ENCODE measurements around the gene LRBA.

The LRBA gene

DNA sequence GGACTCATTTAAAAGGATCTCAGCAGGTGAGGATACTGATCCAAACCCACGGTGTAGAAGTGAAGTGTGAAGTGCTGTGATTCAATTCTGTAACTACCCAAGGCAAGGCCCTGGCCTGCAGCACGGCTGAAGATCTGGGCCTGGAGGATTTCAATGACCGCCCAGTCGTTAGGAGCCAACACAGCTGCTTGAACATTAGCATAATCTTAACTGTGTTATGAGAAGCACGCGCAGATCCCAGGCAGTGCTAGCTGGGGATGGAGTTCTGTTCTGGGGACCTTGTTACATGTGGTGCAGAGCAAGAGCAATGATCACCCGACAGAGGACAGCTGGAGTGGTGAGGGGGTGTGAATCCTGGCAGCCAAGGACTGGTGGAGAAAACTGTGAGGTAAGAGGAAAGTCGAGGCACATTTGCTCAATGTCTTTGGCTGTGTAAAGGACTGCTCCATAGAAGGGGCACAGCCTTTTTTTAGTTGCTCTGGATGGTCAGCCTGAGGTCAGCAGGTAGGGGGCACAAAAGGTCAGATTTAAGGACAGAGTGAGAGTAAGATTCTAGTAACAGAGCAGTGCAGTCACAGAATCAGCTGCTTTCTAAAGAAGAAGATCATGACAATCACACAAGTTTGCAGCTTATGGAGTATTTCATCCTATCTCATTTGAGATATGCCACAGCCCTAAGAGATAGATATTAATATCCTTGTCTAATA lies 755.1 kb downstream of the LRBA start:
- DNase-seq (ENCODE audit: extremely low read depth in 1 of 2, low read depth in 1 of 2): no peak

- no peak for DNase-seq (ENCODE audit: extremely low read depth in 1 of 2, low read depth in 1 of 2)
Observed at GRCh38 chr4:150258569-150258968, 756.5 kb downstream of the LRBA start.

DNA sequence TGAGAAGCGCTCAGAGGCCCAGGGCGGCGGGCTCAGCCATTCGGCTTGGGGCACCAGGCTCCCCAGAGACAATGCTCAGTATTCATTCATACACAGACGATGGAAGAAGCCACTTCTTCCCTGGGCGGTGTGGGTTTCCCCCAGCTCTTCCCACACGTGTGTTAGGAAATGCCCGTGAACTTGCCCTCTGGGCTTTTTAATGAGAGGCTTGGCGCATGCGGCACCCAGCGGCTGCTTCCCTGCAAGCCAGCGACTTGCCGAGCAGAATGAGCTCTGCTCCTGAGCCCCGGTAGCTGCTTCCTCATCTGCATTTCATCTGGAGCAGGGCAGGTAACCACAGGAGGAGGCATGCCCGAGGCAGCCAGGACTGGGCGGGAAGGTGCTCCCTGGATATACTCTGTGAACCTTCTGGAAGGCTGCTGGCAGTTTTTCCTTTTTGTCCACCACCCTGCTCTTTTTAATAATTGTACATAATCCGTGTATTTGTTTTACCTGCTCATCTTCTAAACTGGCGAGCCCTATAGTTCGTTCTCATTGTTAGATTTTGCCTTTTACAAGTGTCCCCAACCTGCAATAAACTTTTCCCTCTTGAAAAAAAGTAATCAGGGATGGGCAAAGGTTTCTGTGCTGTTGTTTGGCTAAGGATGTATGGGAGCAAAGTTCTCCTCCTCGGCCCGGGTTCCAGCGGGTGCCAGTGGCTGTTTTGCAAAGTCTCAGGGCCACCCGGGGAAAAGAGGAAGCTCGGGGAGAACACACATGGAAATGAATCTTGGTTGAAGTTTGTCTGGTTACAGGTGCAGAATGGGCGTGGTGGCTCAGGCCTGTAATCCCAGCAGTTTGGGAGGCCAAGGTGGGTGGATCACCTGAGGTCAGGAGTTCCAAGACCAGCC lies 758.0 kb downstream of the LRBA start:
- no peak for DNase-seq (ENCODE audit: extremely low read depth in 1 of 2, low read depth in 1 of 2)

- DNase-seq (ENCODE audit: extremely low read depth in 1 of 2, low read depth in 1 of 2): no peak
Observed at GRCh38 chr4:150256225-150256620, 758.9 kb downstream of the LRBA start.

DNA sequence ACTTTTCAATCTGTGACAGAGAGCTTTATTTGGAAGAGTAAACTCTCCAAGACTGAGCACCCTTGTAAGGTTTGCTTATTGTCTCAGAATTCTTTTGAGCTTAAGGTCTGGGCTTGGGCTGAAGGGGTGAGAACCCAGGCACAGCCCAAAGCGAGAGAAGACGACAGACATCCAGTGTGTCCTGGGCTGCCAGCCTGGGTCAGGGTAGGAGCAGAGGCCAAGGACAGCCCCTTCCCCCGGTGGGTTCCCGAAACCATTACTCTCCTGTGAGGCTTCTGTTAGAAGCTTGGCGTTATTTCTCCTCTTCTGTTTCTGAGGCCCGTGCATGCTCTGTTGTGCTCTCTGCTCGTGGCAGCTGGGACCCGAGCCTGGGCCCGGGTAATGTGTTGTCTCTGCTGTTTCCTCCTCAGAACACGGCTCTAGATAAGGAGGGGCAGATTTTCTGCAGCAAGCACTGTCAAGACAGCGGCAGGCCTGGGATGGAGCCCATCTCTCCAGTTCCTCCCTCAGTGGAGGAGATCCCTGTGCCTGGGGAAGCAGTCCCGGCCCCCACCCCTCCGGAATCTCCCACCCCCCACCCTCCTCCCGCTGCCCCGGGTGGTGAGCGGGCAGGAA lies 759.4 kb downstream of the LRBA start:
- no peak for DNase-seq (ENCODE audit: extremely low read depth in 1 of 2, low read depth in 1 of 2)

DNA sequence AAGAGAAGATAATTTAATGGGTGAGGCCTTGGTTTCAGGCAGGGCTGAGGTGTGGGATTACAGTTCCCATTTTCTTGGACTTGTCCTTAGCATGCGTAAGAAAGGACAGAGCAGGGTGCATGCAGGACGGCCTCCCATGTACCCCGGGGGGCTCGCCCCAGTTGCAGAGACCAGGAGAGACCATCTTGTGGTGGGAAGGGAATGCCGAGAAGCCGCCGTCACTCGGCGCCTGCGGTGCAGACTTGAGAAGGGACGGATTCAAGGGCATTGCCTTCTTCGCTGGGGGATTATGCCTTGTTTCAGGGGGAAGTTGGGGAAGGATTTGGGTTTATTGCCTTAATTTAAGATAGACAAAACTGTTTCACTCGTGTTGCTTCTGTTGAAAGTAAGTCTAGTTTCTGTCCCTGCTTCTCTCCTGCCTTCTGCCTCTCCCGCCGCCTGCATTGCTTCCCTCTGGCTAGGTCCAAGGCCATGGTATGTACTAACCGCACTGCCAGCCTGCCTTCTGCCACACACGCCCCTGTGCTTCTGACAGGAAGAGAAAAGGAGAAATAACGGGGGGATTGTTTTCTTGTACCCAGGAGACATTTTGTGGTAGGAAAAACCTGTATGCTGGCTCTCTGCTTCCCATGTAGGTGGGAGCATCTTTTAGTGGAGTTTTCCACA lies 761.0 kb downstream of the LRBA start:
- no peak for DNase-seq (ENCODE audit: extremely low read depth in 1 of 2, low read depth in 1 of 2)

GRCh38 chr4:150253416-150253815 lies 761.7 kb downstream of the LRBA start:
- no peak for DNase-seq (ENCODE audit: extremely low read depth in 1 of 2, low read depth in 1 of 2)

- no peak for DNase-seq (ENCODE audit: extremely low read depth in 1 of 2, low read depth in 1 of 2)
Observed at GRCh38 chr4:150252741-150253140, 762.3 kb downstream of the LRBA start.

GRCh38 chr4:150252306-150252705 lies 762.8 kb downstream of the LRBA start:
- no peak for DNase-seq (ENCODE audit: extremely low read depth in 1 of 2, low read depth in 1 of 2)

GRCh38 chr4:150251752-150252190 lies 763.3 kb downstream of the LRBA start:
- no peak for DNase-seq (ENCODE audit: extremely low read depth in 1 of 2, low read depth in 1 of 2)

- no peak for DNase-seq (ENCODE audit: extremely low read depth in 1 of 2, low read depth in 1 of 2)
Observed at GRCh38 chr4:150250998-150251651, 764.0 kb downstream of the LRBA start.

- DNase-seq (ENCODE audit: extremely low read depth in 1 of 2, low read depth in 1 of 2): no peak
Observed at GRCh38 chr4:150250293-150250997, 764.6 kb downstream of the LRBA start.

GRCh38 chr4:150248181-150248580 lies 766.9 kb downstream of the LRBA start:
- DNase-seq (ENCODE audit: extremely low read depth in 1 of 2, low read depth in 1 of 2): no peak

DNA sequence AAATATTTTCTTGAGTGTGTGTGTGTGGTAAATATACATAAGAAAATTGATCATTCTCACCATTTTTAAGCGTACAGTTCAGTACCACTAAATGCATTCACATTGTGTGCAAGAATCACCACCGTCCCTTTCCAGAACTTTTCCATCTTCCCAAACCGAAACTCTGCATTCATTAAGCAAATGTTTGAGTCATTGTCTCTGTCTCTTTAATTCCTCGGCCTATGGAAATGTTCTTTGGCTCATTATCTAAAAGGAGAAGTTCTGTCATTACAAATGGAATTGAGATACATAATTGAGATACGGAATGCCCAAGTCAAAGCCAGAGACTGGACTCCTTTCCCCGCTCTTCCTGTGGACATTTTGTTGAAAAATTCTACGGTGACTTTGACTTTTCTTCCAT lies 767.9 kb downstream of the LRBA start:
- no peak for DNase-seq (ENCODE audit: extremely low read depth in 1 of 2, low read depth in 1 of 2)

DNA sequence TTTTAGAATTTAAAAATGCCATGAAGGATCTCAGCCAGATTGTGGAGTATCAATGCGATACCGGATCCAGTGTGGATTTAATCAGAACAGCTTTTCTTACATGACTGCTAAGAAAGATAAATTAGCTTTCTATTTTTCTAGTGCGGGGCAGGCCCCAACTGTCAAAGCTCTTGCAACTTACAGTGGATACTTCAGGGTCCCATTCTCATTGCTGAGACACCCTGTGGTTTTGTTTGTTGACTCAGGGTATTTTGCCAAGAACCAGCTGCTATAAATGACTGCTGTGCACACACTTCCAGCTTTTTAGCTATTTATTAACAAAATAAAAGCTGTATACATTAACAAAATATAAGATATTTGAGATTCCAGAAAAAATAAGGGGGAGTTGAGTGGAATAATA lies 770.5 kb downstream of the LRBA start:
- no peak for DNase-seq (ENCODE audit: extremely low read depth in 1 of 2, low read depth in 1 of 2)

DNA sequence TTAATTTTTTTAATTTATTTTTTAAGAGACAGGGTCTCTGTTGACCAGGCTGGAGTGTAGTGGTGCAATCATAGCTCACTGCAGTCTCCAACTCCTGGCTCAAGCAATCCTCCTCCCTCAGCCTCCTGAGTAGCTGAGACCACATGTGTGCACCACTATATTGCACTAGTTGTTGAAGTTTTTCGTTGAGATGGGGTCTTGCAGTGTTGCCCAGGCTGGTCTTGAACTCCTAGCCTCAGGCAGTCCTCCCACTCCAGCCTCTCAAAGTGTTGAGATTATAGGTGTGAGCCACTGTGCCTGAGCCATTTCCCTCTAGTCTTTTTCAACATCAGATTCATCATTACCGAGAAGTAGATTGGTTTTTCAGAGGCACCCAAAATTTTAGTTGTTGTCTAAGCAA lies 771.2 kb downstream of the LRBA start:
- DNase-seq (ENCODE audit: extremely low read depth in 1 of 2, low read depth in 1 of 2): no peak

DNA sequence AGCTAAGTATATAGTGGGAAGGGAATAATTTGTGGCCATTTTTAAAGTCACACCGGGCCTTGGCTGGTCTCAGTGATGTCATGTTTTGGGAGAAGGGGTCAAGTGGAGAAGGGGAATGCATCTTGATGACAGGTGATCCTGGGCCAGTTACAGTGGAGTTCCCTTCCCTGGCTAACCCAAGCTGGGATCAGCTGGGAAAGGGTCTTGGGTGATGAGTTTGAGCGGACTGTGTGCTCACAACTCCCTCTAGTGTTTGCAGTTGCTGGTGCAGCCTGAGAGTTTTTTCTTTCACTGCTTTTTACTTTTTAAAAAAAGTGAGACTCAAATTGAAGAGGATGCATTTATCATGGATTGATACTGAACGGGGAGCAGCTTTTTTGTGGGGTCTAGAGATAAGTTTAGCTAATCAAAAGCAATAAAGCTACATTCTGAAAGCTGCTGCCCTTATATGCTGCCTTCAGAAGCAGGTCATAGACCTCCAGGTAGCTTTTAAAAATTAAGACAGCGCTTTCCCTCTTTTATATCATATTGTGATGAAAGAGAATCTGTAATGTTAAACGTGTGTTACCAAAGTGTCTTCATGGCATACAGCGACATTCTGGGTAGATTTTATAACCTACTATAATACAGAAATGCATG lies 772.1 kb downstream of the LRBA start:
- no peak for DNase-seq (ENCODE audit: extremely low read depth in 1 of 2, low read depth in 1 of 2)

GRCh38 chr4:150240011-150240410 lies 775.1 kb downstream of the LRBA start:
- DNase-seq (ENCODE audit: extremely low read depth in 1 of 2, low read depth in 1 of 2): no peak

GRCh38 chr4:150238591-150238990 lies 776.5 kb downstream of the LRBA start:
- no peak for DNase-seq (ENCODE audit: extremely low read depth in 1 of 2, low read depth in 1 of 2)
